HG02623 (cell line): ENCODE measurements around the gene GATA2.

ENCODE experiments used
- ATAC-seq: cut with Tn5 transposase; IDR thresholded peaks from one replicate; pipeline ENCODE4 v1.9.1; 2021; ENCODE audit warnings: moderate library complexity; ENCODE audit not compliant: unreplicated experiment

The GATA2 gene

GRCh38 chr3:128458746-128459460 lies 34.1 kb downstream of the GATA2 start:
- ATAC-seq = no peak

DNA sequence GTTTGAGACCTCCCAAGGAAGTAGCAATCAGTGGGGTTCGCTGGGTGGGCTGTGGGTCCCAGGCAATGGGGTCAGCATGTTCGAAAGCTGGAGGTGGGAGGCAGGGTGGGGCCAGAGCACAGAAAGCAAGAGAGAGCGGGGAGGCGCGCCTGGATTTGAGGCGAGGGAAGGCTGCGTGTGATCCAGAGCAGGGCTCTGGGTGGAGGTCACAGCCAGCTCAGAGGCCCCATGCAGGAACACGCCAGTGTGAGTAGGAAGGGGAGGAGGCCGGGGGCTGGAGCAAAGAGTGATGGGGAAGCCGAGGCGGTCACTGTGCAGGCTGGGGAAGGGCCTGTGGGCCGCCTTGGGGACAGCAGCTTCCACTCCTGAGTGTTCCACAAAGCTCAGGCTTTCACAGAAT lies 35.1 kb downstream of the GATA2 start:
- ATAC-seq = no peak

DNA sequence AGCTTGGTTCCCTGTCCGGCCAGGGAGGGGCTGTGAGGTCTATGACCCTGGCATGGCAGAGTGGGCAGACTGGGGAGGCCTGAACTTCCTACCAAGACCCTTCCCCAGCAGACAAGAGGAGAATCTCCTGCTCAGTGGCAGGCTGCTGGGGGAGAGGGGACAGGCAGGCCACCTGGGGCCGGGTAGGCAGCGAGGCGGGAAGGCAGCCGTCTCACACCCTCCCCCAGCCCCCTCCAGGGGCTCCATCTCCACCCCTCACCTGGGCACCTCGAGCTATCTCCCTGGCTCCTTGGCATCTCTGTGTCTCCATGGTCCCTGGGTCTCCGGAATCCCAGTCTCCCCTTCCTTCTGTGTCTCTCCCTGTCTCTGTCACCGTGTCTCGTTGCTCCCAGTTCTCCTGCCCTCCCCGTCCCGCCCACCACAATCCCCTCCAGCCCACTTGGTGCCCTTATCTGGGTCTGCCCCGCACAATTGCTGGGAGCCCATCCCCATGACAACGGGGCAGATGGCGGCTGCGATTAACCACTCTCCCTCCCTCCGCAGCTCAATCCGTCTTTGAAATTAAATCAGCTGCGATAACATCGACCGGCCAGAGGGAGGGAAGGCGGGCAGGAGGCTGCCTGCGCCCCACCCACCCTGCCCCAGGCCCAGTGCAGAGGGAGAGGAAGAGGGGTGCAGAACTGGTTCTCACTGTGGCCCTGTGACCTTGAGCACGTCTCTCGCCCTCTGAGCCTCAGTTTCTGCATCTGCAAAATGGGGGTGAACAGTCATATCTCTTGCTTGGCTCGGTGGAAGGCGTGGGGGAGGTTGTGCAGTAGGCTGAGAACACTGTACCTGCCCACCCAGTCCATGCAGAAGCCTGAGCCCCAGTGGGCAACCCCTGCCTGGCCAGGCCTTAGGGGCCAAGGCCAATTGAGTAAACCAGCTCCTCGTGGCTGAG lies 36.0 kb downstream of the GATA2 start:
- no peak for ATAC-seq

GRCh38 chr3:128455786-128456748 lies 36.9 kb downstream of the GATA2 start:
- no peak for ATAC-seq

- no peak for ATAC-seq
Measured at GRCh38 chr3:128455116-128455515, 37.9 kb downstream of the GATA2 start.

DNA sequence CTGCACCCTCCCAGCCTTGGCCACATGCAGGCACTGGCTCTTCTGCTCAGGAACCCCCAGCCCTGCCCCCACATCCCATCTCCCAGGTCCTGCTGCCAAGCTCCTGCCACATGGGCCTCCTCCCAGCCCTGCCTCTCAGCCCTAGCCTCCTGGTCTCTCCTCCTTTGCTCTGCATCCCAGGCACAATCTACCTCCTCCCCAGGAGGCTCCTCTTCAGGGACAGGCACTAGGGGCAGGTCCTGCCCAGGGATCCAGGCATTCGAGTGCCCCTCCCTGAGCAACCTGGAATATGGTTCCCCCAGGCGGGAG lies 38.7 kb downstream of the GATA2 start:
- ATAC-seq = no peak

- no peak for ATAC-seq
Measured at GRCh38 chr3:128453501-128454309, 39.3 kb downstream of the GATA2 start.

DNA sequence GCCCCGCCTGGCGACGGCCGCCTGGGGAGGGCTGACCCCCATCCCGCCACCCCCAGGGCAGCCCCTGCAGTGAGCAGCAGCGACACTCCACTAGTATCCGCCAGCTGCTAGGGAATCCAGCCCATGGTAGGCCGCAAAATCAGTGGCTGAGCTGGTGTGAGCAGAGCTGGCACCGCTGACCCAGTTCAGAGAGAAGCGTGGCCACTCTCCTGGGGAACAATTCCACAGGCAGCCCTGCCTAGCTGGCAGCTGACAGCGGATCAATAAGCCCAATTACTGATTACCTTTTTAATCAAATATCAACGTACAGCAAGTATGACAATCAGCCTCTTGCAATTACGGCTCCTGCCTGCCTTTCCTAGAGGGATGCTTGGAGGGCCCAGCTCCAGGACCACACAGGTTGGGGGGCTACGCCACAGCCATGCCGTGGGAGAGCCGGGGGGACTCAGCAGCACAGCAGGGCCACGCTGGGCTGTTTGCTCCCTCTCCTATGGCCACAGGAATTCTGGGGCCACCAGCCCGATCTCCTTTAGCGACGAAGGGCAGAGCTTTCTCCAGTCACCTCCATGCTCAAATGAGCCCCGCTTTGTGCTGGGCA lies 40.2 kb downstream of the GATA2 start:
- ATAC-seq = no peak

- no peak for ATAC-seq
Measured at GRCh38 chr3:128452120-128452519, 40.9 kb downstream of the GATA2 start.

GRCh38 chr3:128449111-128449638 lies 43.8 kb downstream of the GATA2 start:
- no peak for ATAC-seq

DNA sequence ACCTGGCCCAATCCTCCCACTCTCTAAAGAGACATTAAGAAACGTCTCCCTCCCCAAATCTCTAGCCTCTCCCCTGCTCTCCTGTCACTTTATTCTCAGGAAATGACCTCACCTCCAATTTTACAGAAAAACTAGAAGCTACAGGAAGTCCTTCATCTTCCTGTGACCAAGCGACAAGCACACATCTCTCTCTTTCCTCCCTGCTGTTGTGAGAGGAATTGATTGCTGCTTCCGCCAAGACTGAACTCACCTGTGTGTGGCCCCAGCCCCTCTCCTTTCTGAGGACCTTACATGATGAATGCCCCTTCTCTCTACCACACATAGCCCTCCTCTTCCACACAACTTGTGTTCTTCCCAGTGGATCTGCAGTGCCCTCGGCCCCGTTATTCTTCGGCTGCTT lies 44.5 kb downstream of the GATA2 start:
- no peak for ATAC-seq

DNA sequence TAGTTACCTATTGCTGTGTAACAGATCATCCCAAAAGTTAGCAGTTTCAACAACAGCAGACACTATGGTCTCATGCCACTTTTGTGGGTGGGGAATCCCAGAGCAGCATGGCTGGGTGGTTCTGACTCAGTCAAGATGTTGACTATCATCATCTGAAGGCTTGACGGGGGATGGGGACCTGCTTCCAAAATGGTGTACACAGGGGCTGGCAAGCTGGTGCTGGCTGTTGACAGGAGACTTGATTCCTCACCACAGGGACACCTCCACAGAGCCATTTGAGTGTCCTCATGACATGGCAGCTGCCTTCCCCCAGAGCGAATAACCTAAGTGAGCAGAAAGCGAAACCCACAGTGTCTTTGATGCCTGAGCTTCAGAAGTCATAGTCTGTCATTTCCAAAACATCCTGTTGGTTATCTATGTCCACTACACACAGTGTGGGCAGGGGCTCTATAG lies 45.4 kb downstream of the GATA2 start:
- no peak for ATAC-seq

DNA sequence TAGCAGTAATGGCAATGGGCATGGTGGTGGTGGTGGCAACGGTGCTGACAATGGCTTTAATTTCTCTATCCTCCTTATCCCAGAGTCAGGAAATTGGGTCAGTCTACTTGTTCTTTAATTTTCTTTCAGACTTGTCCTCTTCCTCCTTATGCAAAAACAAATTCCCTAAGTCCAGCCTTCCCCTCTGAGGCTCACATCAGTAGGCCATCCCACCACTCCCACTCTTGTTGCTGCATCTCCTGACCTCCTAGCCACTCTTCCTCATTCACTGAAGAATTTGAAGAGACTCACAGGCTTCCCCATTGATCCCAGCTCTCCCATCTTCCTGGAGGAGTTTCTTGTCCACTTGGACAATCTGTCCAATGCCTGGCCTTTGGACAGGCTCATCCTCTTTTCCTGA lies 46.2 kb downstream of the GATA2 start:
- ATAC-seq = no peak

GRCh38 chr3:128445357-128445756 lies 47.6 kb downstream of the GATA2 start:
- no peak for ATAC-seq

- no peak for ATAC-seq
Measured at GRCh38 chr3:128443771-128444170, 49.2 kb downstream of the GATA2 start.

GRCh38 chr3:128442949-128443348 lies 50.1 kb downstream of the GATA2 start:
- no peak for ATAC-seq

- ATAC-seq = no peak
Measured at GRCh38 chr3:128442070-128442469, 50.9 kb downstream of the GATA2 start.

GRCh38 chr3:128439226-128439625 lies 53.8 kb downstream of the GATA2 start:
- no peak for ATAC-seq

GRCh38 chr3:128438488-128439072 lies 54.4 kb downstream of the GATA2 start:
- ATAC-seq = no peak
